Measurements from ENCODE around the gene CCDC172. TPM values are rescaled to one million over a fixed set of nuclear protein-coding genes. Genes with fewer than 3 reads are reported as not detected.

Gene CCDC172
- total and polyA plus RNA-seq, 4 donors, result not detected

- H3K4me3 ChIP-seq (ENCODE audit: low read length in 2 of 2), result no peak overlapping the region
- no peaks in the 10 kb centered on the region for H3K9me3 ChIP-seq (ENCODE audit: control insufficient read depth, low read length)
- intact Hi-C loops (cut with DNase I), result no loop called here
- DNase-seq (no peak), ATAC-seq (ENCODE audit: low FRiP score) (no peak)
- no peaks in the 10 kb centered on the region for H3K36me3 ChIP-seq (ENCODE audit: control insufficient read depth in 1 of 2, insufficient read depth in 2 of 2, low read length in 1 of 2)
- H3K27ac ChIP-seq (ENCODE audit: low read depth in 1 of 2, low read length in 2 of 2), result no peak overlapping the region
- H3K4me1 ChIP-seq (ENCODE audit: control insufficient read depth in 1 of 2, insufficient read depth in 2 of 2, low read length in 2 of 2), result no peaks in the 10 kb centered on the region
- WGBS, 2 donors, result 49 to 50% methylated on average over 7 of the region's 7 CpGs
- peaks cover 0 to 2% of the 10 kb centered on the region in 2 donors for H3K27me3 ChIP-seq (ENCODE audit: control insufficient read depth in 1 of 2, insufficient read depth in 2 of 2, low read length in 1 of 2)
These were observed 27.9 kb upstream of the CCDC172 start for GRCh38 chr10:116296291-116296721.

GRCh38 chr10:116298586-116298985 is 25.7 kb upstream of the CCDC172 start:
- Histone ChIP-seq H3K4me1 (ENCODE audit: control insufficient read depth in 1 of 2, insufficient read depth in 2 of 2, low read length in 2 of 2) (no peaks in the 10 kb centered on the region), H3K4me3 (ENCODE audit: low read length in 2 of 2) (no peak overlapping the region), H3K9me3 (ENCODE audit: control insufficient read depth, low read length) (no peaks in the 10 kb centered on the region), H3K27ac (ENCODE audit: low read depth in 1 of 2, low read length in 2 of 2) (no peak overlapping the region), H3K36me3 (ENCODE audit: control insufficient read depth in 1 of 2, insufficient read depth in 2 of 2, low read length in 1 of 2) (no peaks in the 10 kb centered on the region), H3K27me3 (ENCODE audit: control insufficient read depth in 1 of 2, insufficient read depth in 2 of 2, low read length in 1 of 2) (peaks cover 0 to 2% of the 10 kb centered on the region in 2 donors)
- intact Hi-C loops (cut with DNase I), result no loop called here
- DNase-seq (no peak), ATAC-seq (ENCODE audit: low FRiP score) (no peak)
- 87 to 88% methylated on average over 3 of the region's 3 CpGs for WGBS, 2 donors

GRCh38 chr10:116300542-116300941 is 23.7 kb upstream of the CCDC172 start:
- DNase-seq, result no peak

GRCh38 chr10:116304923-116305322 is 19.3 kb upstream of the CCDC172 start:
- 18 to 36% methylated on average over 1 of the region's 1 CpG for WGBS, 2 donors
- no peak overlapping the region for H3K4me3 ChIP-seq (ENCODE audit: low read length in 2 of 2)
- no peaks in the 10 kb centered on the region for H3K9me3 ChIP-seq (ENCODE audit: control insufficient read depth, low read length)
- no peak overlapping the region for H3K27ac ChIP-seq (ENCODE audit: low read depth in 1 of 2, low read length in 2 of 2)
- H3K4me1 ChIP-seq (ENCODE audit: control insufficient read depth in 1 of 2, insufficient read depth in 2 of 2, low read length in 2 of 2), result no peaks in the 10 kb centered on the region
- H3K27me3 ChIP-seq (ENCODE audit: control insufficient read depth in 1 of 2, insufficient read depth in 2 of 2, low read length in 1 of 2), result no peaks in the 10 kb centered on the region
- no peak for ATAC-seq (ENCODE audit: low FRiP score)
- intact Hi-C loops (cut with DNase I), result no loop called here
- DNase-seq, result no peak
- H3K36me3 ChIP-seq (ENCODE audit: control insufficient read depth in 1 of 2, insufficient read depth in 2 of 2, low read length in 1 of 2), result no peaks in the 10 kb centered on the region

More at GRCh38 chr10:116300542-116300941, 23.7 kb upstream of the CCDC172 start:
- intact Hi-C loops (cut with DNase I), result no loop called here
- Histone ChIP-seq H3K36me3 (ENCODE audit: control insufficient read depth in 1 of 2, insufficient read depth in 2 of 2, low read length in 1 of 2) (no peaks in the 10 kb centered on the region), H3K9me3 (ENCODE audit: control insufficient read depth, low read length) (no peaks in the 10 kb centered on the region), H3K4me1 (ENCODE audit: control insufficient read depth in 1 of 2, insufficient read depth in 2 of 2, low read length in 2 of 2) (no peaks in the 10 kb centered on the region), H3K27me3 (ENCODE audit: control insufficient read depth in 1 of 2, insufficient read depth in 2 of 2, low read length in 1 of 2) (peaks cover 0 to 2% of the 10 kb centered on the region in 2 donors), H3K27ac (ENCODE audit: low read depth in 1 of 2, low read length in 2 of 2) (no peak overlapping the region), H3K4me3 (ENCODE audit: low read length in 2 of 2) (no peak overlapping the region)
- ATAC-seq (ENCODE audit: low FRiP score), result peak; percentile 43
- WGBS, 2 donors, result 33 to 52% methylated on average over 1 of the region's 1 CpG

GRCh38 chr10:116306847-116307246 is 17.4 kb upstream of the CCDC172 start:
- Histone ChIP-seq H3K4me3 (ENCODE audit: low read length in 2 of 2) (no peak overlapping the region), H3K36me3 (ENCODE audit: control insufficient read depth in 1 of 2, insufficient read depth in 2 of 2, low read length in 1 of 2) (no peaks in the 10 kb centered on the region), H3K27ac (ENCODE audit: low read depth in 1 of 2, low read length in 2 of 2) (no peak overlapping the region), H3K27me3 (ENCODE audit: control insufficient read depth in 1 of 2, insufficient read depth in 2 of 2, low read length in 1 of 2) (no peaks in the 10 kb centered on the region), H3K9me3 (ENCODE audit: control insufficient read depth, low read length) (no peaks in the 10 kb centered on the region), H3K4me1 (ENCODE audit: control insufficient read depth in 1 of 2, insufficient read depth in 2 of 2, low read length in 2 of 2) (no peaks in the 10 kb centered on the region)
- intact Hi-C loops (cut with DNase I), result no loop called here
- 64 to 77% methylated on average over 2 of the region's 2 CpGs for WGBS, 2 donors
- no peak for ATAC-seq (ENCODE audit: low FRiP score)
- no peak for DNase-seq

GRCh38 chr10:116307455-116307854 is 16.8 kb upstream of the CCDC172 start:
- Histone ChIP-seq H3K36me3 (ENCODE audit: control insufficient read depth in 1 of 2, insufficient read depth in 2 of 2, low read length in 1 of 2) (no peaks in the 10 kb centered on the region), H3K27me3 (ENCODE audit: control insufficient read depth in 1 of 2, insufficient read depth in 2 of 2, low read length in 1 of 2) (no peaks in the 10 kb centered on the region), H3K27ac (ENCODE audit: low read depth in 1 of 2, low read length in 2 of 2) (no peak overlapping the region), H3K9me3 (ENCODE audit: control insufficient read depth, low read length) (no peaks in the 10 kb centered on the region), H3K4me1 (ENCODE audit: control insufficient read depth in 1 of 2, insufficient read depth in 2 of 2, low read length in 2 of 2) (no peaks in the 10 kb centered on the region), H3K4me3 (ENCODE audit: low read length in 2 of 2) (no peak overlapping the region)
- intact Hi-C loops (cut with DNase I), result no loop called here
- no peak for ATAC-seq (ENCODE audit: low FRiP score)
- 24 to 34% methylated on average over 4 of the region's 4 CpGs for WGBS, 2 donors
- DNase-seq, result no peak

GRCh38 chr10:116311016-116311415 is 13.2 kb upstream of the CCDC172 start:
- DNase-seq, result no peak
- Histone ChIP-seq H3K36me3 (ENCODE audit: control insufficient read depth in 1 of 2, insufficient read depth in 2 of 2, low read length in 1 of 2) (no peaks in the 10 kb centered on the region), H3K9me3 (ENCODE audit: control insufficient read depth, low read length) (no peaks in the 10 kb centered on the region), H3K4me3 (ENCODE audit: low read length in 2 of 2) (no peak overlapping the region), H3K27ac (ENCODE audit: low read depth in 1 of 2, low read length in 2 of 2) (no peak overlapping the region), H3K27me3 (ENCODE audit: control insufficient read depth in 1 of 2, insufficient read depth in 2 of 2, low read length in 1 of 2) (no peaks in the 10 kb centered on the region), H3K4me1 (ENCODE audit: control insufficient read depth in 1 of 2, insufficient read depth in 2 of 2, low read length in 2 of 2) (no peaks in the 10 kb centered on the region)
- ATAC-seq (ENCODE audit: low FRiP score), result no peak
- WGBS, 2 donors, result 90 to 93% methylated on average over 5 of the region's 5 CpGs
- intact Hi-C loops (cut with DNase I), result no loop called here

- intact Hi-C loops (cut with DNase I), result no loop called here
- Histone ChIP-seq H3K27me3 (ENCODE audit: control insufficient read depth in 1 of 2, insufficient read depth in 2 of 2, low read length in 1 of 2) (no peaks in the 10 kb centered on the region), H3K9me3 (ENCODE audit: control insufficient read depth, low read length) (no peaks in the 10 kb centered on the region), H3K27ac (ENCODE audit: low read depth in 1 of 2, low read length in 2 of 2) (no peak overlapping the region), H3K4me1 (ENCODE audit: control insufficient read depth in 1 of 2, insufficient read depth in 2 of 2, low read length in 2 of 2) (no peaks in the 10 kb centered on the region), H3K36me3 (ENCODE audit: control insufficient read depth in 1 of 2, insufficient read depth in 2 of 2, low read length in 1 of 2) (no peaks in the 10 kb centered on the region), H3K4me3 (ENCODE audit: low read length in 2 of 2) (no peak overlapping the region)
- no peak for DNase-seq
- 42 to 58% methylated on average over 2 of the region's 2 CpGs for WGBS, 2 donors
- ATAC-seq (ENCODE audit: low FRiP score), result no peak
These were observed 12.3 kb upstream of the CCDC172 start for GRCh38 chr10:116311706-116312490.

GRCh38 chr10:116312548-116312947 is 11.7 kb upstream of the CCDC172 start:
- H3K27ac ChIP-seq (ENCODE audit: low read depth in 1 of 2, low read length in 2 of 2), result no peak overlapping the region
- WGBS, 2 donors, result 87 to 88% methylated on average over 4 of the region's 4 CpGs
- H3K36me3 ChIP-seq (ENCODE audit: control insufficient read depth in 1 of 2, insufficient read depth in 2 of 2, low read length in 1 of 2), result no peaks in the 10 kb centered on the region
- no peaks in the 10 kb centered on the region for H3K27me3 ChIP-seq (ENCODE audit: control insufficient read depth in 1 of 2, insufficient read depth in 2 of 2, low read length in 1 of 2)
- intact Hi-C loops (cut with DNase I), result no loop called here
- no peak overlapping the region for H3K4me3 ChIP-seq (ENCODE audit: low read length in 2 of 2)
- no peaks in the 10 kb centered on the region for H3K9me3 ChIP-seq (ENCODE audit: control insufficient read depth, low read length)
- ATAC-seq (ENCODE audit: low FRiP score), result no peak
- DNase-seq, result no peak
- H3K4me1 ChIP-seq (ENCODE audit: control insufficient read depth in 1 of 2, insufficient read depth in 2 of 2, low read length in 2 of 2), result no peaks in the 10 kb centered on the region

Data from aorta (tissue), 5 donors.